HCT116 (cell line): ENCODE measurements around the gene KRCC1. TPM values are rescaled to one million over a fixed set of nuclear protein-coding genes. Genes with fewer than 3 reads are reported as not detected.

Experiments used
- ATAC-seq: fragments of 200-7000 bp; cut with Tn5 transposase; 2 replicates; pipeline ENCODE4 v1.9.1; 2020; ENCODE audit warnings: mild to moderate bottlenecking, moderate library complexity
- BruUV-seq: library from RNA; stranded (reverse); fragments of 400-500 nt; replicated peaks from 2 replicates; lab custom pipeline; 2021; lab: Mats Ljungman, UMichigan
- CTCF ChIA-PET: fragments of 300-600 bp; sonication (Branson Sonifier 250); formaldehyde crosslinking; loops from one replicate; lab custom pipeline; 2021; ENCODE audit warnings: antibody characterized with exemption; lab: Charles Lee
- POLR2A ChIA-PET: fragments of 300-600, 350-600 bp; sonication (Branson Sonifier 250); formaldehyde crosslinking; loops from one replicate; lab custom pipeline; 2021; ENCODE audit warnings: antibody characterized with exemption; lab: Charles Lee
- RAD21 ChIA-PET, 2 experiments: fragments of 300-600 bp; sonication (Branson Sonifier 250); formaldehyde crosslinking; loops; one replicate each; lab custom pipeline; 2023; ENCODE audit warnings: low total read pairs in 2 of 2; ENCODE audit not compliant: uncharacterized antibody in 2 of 2, unreplicated experiment in 2 of 2, low non-redundant PET in 1 of 2; lab: Charles Lee
- DNase-seq: peaks from one replicate; pipeline ENCODE4 v3.0.0-alpha.2; 2010; ENCODE audit warnings: low read depth, low spot score
- H2AFZ ChIP-seq: fragments of 200-600 bp; shearing (Covaris generic), sonication (generic); 2 replicates; pipeline ENCODE4 v1.6.1; 2017; ENCODE audit warnings: low read depth, mixed run types, mixed read lengths, antibody characterized with exemption, low read length; ENCODE audit not compliant: poor library complexity, severe bottlenecking
- H3K27ac ChIP-seq: 2 replicates; pipeline ENCODE4 v1.5.1; 2012; ENCODE audit warnings: low read depth, low read length
- H3K27me3 ChIP-seq: fragments of 200-600 bp; sonication (generic); 2 replicates; pipeline ENCODE4 v1.6.1; 2016; ENCODE audit warnings: mixed run types, low read length, mixed read lengths; ENCODE audit not compliant: insufficient read depth
- H3K36me3 ChIP-seq, 2 experiments: fragments of 200-500 bp in 1 of 2; fragments of 200-600 bp in 1 of 2; sonication (Bioruptor generic) in 1 of 2; sonication (generic) in 1 of 2; 2 replicates each; pipeline versions ENCODE4 v1.5.1 to v1.6.1; 2014 to 2016; ENCODE audit warnings: low read length in 2 of 2, inconsistent platforms in 1 of 2, mixed read lengths in 1 of 2, mixed run types in 1 of 2; ENCODE audit not compliant: insufficient read depth in 2 of 2, control insufficient read depth in 1 of 2
- H3K4me1 ChIP-seq, 2 experiments: fragments of 200-600 bp in 1 of 2; sonication (generic) in 1 of 2; 2 replicates each; pipeline versions ENCODE4 v1.5.1 to v1.6.1; 2012 to 2017; ENCODE audit warnings: low read length in 2 of 2, inconsistent platforms in 1 of 2, mild to moderate bottlenecking in 1 of 2, mixed read lengths in 1 of 2, mixed run types in 1 of 2, moderate library complexity in 1 of 2; ENCODE audit not compliant: insufficient read depth in 2 of 2, control insufficient read depth in 1 of 2
- H3K4me2 ChIP-seq: fragments of 200-600 bp; sonication (generic); 2 replicates; pipeline ENCODE4 v1.6.1; 2017; ENCODE audit warnings: mixed run types, low read length, mixed read lengths
- H3K4me3 ChIP-seq, 2 experiments: fragments of 200-600 bp in 1 of 2; sonication (generic) in 1 of 2; replicated peaks in 1 of 2; 2 replicates each; pipeline ENCODE4 v1.5.1; 2011 to 2016; ENCODE audit warnings: low read length in 2 of 2, control low read depth in 1 of 2, low read depth in 1 of 2, mild to moderate bottlenecking in 1 of 2, mixed read lengths in 1 of 2, mixed run types in 1 of 2
- H3K79me2 ChIP-seq: fragments of 200-600 bp; sonication (generic); 2 replicates; pipeline ENCODE4 v1.6.1; 2017; ENCODE audit warnings: mild to moderate bottlenecking, mixed run types, low read length, moderate library complexity, mixed read lengths; ENCODE audit not compliant: insufficient read depth
- H3K9ac ChIP-seq: fragments of 200-600 bp; sonication (generic); 2 replicates; pipeline ENCODE4 v1.6.1; 2016; ENCODE audit warnings: low read length, mixed read lengths
- H3K9me2 ChIP-seq: fragments of 200-600 bp; sonication (generic), shearing (Covaris generic); 2 replicates; pipeline ENCODE4 v1.6.1; 2017; ENCODE audit warnings: mixed run types, mild to moderate bottlenecking, moderate library complexity; ENCODE audit not compliant: insufficient read depth
- H3K9me3 ChIP-seq, 2 experiments: fragments of 200-500 bp in 1 of 2; fragments of 200-600 bp in 1 of 2; sonication (Bioruptor generic) in 1 of 2; sonication (generic) in 1 of 2; 2 replicates each; pipeline ENCODE4 v1.6.1; 2014 to 2017; ENCODE audit warnings: low read length in 2 of 2, mixed read lengths in 2 of 2, inconsistent platforms in 1 of 2, low read depth in 1 of 2, mild to moderate bottlenecking in 1 of 2, mixed run types in 1 of 2, moderate library complexity in 1 of 2; ENCODE audit not compliant: control insufficient read depth in 1 of 2, insufficient read depth in 1 of 2
- H4K20me1 ChIP-seq: fragments of 200-600 bp; sonication (generic), shearing (Covaris generic); 2 replicates; pipeline ENCODE4 v1.6.1; 2017; ENCODE audit warnings: mixed run types, mild to moderate bottlenecking, moderate library complexity; ENCODE audit not compliant: insufficient read depth
- CEBPB ChIP-seq: IDR thresholded peaks from 2 replicates; pipeline ENCODE4 v1.6.1; 2012; ENCODE audit warnings: low read depth
- EGR1 ChIP-seq: IDR thresholded peaks from 2 replicates; pipeline ENCODE4 v1.6.1; 2012; ENCODE audit warnings: low read depth
- EZH2 ChIP-seq: fragments of 200-600 bp; sonication (generic); IDR thresholded peaks from 2 replicates; pipeline ENCODE4 v1.6.1; 2017; ENCODE audit warnings: antibody characterized with exemption, mixed run types
- EZH2phosphoT487 ChIP-seq: fragments of 200-600 bp; IDR thresholded peaks from 2 replicates; pipeline ENCODE4 v1.6.1; 2018; ENCODE audit warnings: antibody characterized with exemption, borderline replicate concordance
- FOSL1 ChIP-seq: IDR thresholded peaks from 2 replicates; pipeline ENCODE4 v1.6.1; 2012; ENCODE audit warnings: low read depth
- JUND ChIP-seq: IDR thresholded peaks from 2 replicates; pipeline ENCODE4 v1.6.1; 2012
- POLR2AphosphoS5 ChIP-seq: IDR thresholded peaks from 2 replicates; pipeline ENCODE4 v1.6.1; 2011; ENCODE audit warnings: mild to moderate bottlenecking, low read depth, low read length, moderate library complexity
- SIN3A ChIP-seq: IDR thresholded peaks from 2 replicates; pipeline ENCODE4 v1.6.1; 2012; ENCODE audit warnings: low read depth
- SP1 ChIP-seq: IDR thresholded peaks from 2 replicates; pipeline ENCODE4 v1.6.1; 2012; ENCODE audit warnings: low read depth
- SRF ChIP-seq: IDR thresholded peaks from 2 replicates; pipeline ENCODE4 v1.6.1; 2012; ENCODE audit warnings: low read depth
- ZFX ChIP-seq: fragments of 450-650 bp; IDR thresholded peaks from 2 replicates; pipeline ENCODE4 v1.6.1; 2017
- ZNF274 ChIP-seq: fragments of 200-500 bp; sonication (Bioruptor generic); IDR thresholded peaks from 2 replicates; pipeline ENCODE4 v1.6.1; 2014; ENCODE audit warnings: mild to moderate bottlenecking, low read depth, low read length, inconsistent platforms
- intact Hi-C: fragments of 100-400 bp; cut with micrococcal nuclease; formaldehyde crosslinking; loops from 2 replicates; pipeline ENCODE4 v1.10.0; 2022
- total RNA-seq: library from RNA; stranded (reverse); gene quantifications from one replicate; pipeline ENCODE4 v1.2.1, GENCODE V29; 2021; ENCODE audit not compliant: unreplicated experiment
- TF ChIP-seq, protein P1 (sequence below), 3 experiments: fragments of 200-600 bp in 1 of 3; sonication (generic) in 1 of 3; IDR thresholded peaks in 2 of 3; conservative IDR thresholded peaks in 1 of 3; 2 replicates each; pipeline ENCODE4 v1.5.1; 2012 to 2017; ENCODE audit warnings: low read depth in 2 of 3, low read length in 2 of 3, antibody characterized with exemption in 1 of 3, borderline replicate concordance in 1 of 3, control low read depth in 1 of 3, mild to moderate bottlenecking in 1 of 3, mixed read lengths in 1 of 3, mixed run types in 1 of 3, moderate library complexity in 1 of 3; ENCODE audit not compliant: insufficient read depth in 1 of 3
- TF ChIP-seq, protein P2 (sequence below): IDR thresholded peaks from 2 replicates; pipeline ENCODE4 v1.6.1; 2011; ENCODE audit warnings: mild to moderate bottlenecking, low read length, moderate library complexity; ENCODE audit not compliant: insufficient replicate concordance; ENCODE audit errors: extremely low read depth

Gene KRCC1
- total RNA-seq, 1 experiment from 2014 or later = 5.8 TPM

DNA sequence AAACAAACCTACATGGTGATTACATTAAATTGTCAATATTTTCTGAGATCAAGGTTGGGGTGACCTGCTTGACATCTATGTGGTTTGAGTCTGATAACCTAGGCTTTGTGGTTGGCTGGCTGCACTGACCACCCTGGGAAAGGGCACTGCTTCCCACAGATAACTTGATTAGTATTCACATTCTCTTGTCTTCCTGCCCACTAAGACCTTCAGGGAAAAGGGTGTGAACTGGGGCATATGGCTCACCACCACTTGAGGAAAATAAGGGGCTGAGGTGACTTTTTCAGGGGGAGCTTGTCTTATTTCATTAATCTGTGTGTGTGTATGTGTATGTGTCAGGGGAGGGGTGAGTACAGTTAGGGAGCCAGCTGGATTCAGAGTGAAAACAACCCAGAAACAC, 13.5 kb upstream of the KRCC1 start:
- Histone ChIP-seq H3K9me2 (no peaks in the 10 kb centered on the region), H3K9ac (no peak overlapping the region), H3K79me2 (no peaks in the 10 kb centered on the region), H3K4me1 (no peaks in the 10 kb centered on the region), H3K4me3 (no peak overlapping the region), H3K36me3 (no peaks in the 10 kb centered on the region), H3K27me3 (no peaks in the 10 kb centered on the region), H2AFZ (no peak overlapping the region), H3K9me3 (no peaks in the 10 kb centered on the region), H3K27ac (no peak overlapping the region), H4K20me1 (no peaks in the 10 kb centered on the region), H3K4me2 (no peak overlapping the region)
- ATAC-seq (no peak), DNase-seq (no peak)
- CTCF ChIA-PET = interaction anchor here (2.4 kb wide), 1 partner anchor 9 kb away, joined by 11 read pairs; no protein-coding TSS in a partner anchor
- no TSS peak for BruUV-seq
- RAD21 ChIA-PET = interaction anchor here in 1 of 2 experiments (0.7 kb wide), 1 partner anchor 91 kb away, joined by 3 read pairs; no protein-coding TSS in a partner anchor
- intact Hi-C loops = loop anchor here (10.0 kb wide), 1 partner anchor 386 kb away; the partner anchor contains the start of gene FOXI3
- TF ChIP-seq ZFX = no peak
- TF ChIP-seq POLR2AphosphoS5 = no peak
- no peak for TF ChIP-seq EZH2phosphoT487
- POLR2A ChIA-PET = no interaction called here

DNA sequence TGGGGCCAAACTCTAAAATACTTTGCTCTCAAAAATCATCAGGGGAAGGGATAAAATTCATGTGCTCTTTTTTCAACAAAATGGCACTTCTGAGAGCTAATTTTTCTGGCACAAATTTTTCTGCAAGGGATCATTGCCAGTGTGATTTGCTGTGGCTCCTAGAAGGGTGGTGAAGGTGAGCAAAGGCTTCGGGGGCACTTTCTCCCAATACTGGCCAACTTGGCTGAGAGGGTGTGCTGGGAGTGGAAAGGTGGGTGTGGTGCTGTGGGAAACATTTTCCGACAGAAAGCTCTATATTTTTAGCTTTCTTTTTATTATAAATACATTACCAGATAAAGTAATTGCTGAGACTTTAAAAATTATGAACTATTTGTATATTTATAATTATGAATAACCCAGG, 12.5 kb upstream of the KRCC1 start:
- Histone ChIP-seq H3K9me3 (no peaks in the 10 kb centered on the region), H3K4me3 (no peak overlapping the region), H2AFZ (no peak overlapping the region), H3K79me2 (no peaks in the 10 kb centered on the region), H3K4me1 (no peaks in the 10 kb centered on the region), H3K4me2 (no peak overlapping the region), H3K9me2 (no peaks in the 10 kb centered on the region), H4K20me1 (no peaks in the 10 kb centered on the region), H3K9ac (no peak overlapping the region), H3K27ac (no peak overlapping the region), H3K36me3 (no peaks in the 10 kb centered on the region), H3K27me3 (no peaks in the 10 kb centered on the region)
- intact Hi-C loops = loop anchor here (10.0 kb wide), 1 partner anchor 387 kb away; the partner anchor contains the start of gene FOXI3
- ChIA-PET RAD21 (no interaction called here), CTCF (interaction anchor here (2.4 kb wide), 1 partner anchor 8 kb away, joined by 11 read pairs; no protein-coding TSS in a partner anchor), POLR2A (no interaction called here)
- no peak for DNase-seq
- TF ChIP-seq, protein P1, sequence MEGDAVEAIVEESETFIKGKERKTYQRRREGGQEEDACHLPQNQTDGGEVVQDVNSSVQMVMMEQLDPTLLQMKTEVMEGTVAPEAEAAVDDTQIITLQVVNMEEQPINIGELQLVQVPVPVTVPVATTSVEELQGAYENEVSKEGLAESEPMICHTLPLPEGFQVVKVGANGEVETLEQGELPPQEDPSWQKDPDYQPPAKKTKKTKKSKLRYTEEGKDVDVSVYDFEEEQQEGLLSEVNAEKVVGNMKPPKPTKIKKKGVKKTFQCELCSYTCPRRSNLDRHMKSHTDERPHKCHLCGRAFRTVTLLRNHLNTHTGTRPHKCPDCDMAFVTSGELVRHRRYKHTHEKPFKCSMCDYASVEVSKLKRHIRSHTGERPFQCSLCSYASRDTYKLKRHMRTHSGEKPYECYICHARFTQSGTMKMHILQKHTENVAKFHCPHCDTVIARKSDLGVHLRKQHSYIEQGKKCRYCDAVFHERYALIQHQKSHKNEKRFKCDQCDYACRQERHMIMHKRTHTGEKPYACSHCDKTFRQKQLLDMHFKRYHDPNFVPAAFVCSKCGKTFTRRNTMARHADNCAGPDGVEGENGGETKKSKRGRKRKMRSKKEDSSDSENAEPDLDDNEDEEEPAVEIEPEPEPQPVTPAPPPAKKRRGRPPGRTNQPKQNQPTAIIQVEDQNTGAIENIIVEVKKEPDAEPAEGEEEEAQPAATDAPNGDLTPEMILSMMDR (IDR thresholded peaks at IDR 0.05 in 2 of 3, conservative IDR thresholded peaks at IDR 0.05 in 1 of 3; ENCODE audit: borderline replicate concordance in 1 of 3, insufficient read depth in 1 of 3, low read depth in 2 of 3, low read length in 2 of 3) = no peak
- TF ChIP-seq ZNF274 (no peak), SP1 (no peak), JUND (no peak), EZH2phosphoT487 (no peak), SIN3A (no peak), CEBPB (no peak), FOSL1 (no peak), SRF (no peak), EGR1 (no peak), EZH2 (no peak)
- TF ChIP-seq, protein P2, sequence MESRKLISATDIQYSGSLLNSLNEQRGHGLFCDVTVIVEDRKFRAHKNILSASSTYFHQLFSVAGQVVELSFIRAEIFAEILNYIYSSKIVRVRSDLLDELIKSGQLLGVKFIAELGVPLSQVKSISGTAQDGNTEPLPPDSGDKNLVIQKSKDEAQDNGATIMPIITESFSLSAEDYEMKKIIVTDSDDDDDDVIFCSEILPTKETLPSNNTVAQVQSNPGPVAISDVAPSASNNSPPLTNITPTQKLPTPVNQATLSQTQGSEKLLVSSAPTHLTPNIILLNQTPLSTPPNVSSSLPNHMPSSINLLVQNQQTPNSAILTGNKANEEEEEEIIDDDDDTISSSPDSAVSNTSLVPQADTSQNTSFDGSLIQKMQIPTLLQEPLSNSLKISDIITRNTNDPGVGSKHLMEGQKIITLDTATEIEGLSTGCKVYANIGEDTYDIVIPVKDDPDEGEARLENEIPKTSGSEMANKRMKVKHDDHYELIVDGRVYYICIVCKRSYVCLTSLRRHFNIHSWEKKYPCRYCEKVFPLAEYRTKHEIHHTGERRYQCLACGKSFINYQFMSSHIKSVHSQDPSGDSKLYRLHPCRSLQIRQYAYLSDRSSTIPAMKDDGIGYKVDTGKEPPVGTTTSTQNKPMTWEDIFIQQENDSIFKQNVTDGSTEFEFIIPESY = no peak
- no TSS peak for BruUV-seq
- ATAC-seq = no peak
